ENCODE results near the gene SGO2. TPM values are rescaled to one million over a fixed set of nuclear protein-coding genes. Genes with fewer than 3 reads are reported as not detected.

The SGO2 gene
- total RNA-seq, 1 donor from 2014 or later = 1.7 TPM

DNA sequence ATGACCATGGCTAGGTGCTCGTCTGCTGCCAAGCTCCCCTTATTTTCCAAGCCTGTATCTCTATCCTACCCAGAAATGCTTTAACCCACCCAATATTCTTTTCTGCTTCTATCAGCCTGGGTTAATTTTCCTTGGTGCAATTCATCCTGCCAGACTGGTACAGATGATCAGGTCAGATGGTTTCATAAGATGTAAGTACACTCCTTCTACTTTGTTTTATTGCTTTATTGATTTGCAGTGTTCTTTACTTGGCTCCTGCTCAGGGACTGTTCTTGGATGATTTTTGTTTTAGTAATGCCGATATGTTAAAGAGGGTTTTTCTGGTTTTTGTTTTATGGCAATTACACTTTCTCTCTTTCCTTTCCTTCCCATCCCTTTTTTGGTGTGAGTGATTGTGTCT, 2.4 kb upstream of the SGO2 start:
- Histone ChIP-seq H3K36me3 (no peaks in the 10 kb centered on the region), H3K4me3 (no peak overlapping the region), H3K4me1 (peaks cover 10% of the 10 kb centered on the region), H3K27ac (no peak overlapping the region), H3K9me3 (no peaks in the 10 kb centered on the region), H3K27me3 (no peaks in the 10 kb centered on the region)
- TF ChIP-seq POLR2A (IDR thresholded peaks at IDR 0.05) = no peak
- intact Hi-C loops (cut with DNase I) = no loop called here
- no peak for DNase-seq (ENCODE audit: extremely low spot score in 2 of 2)

DNA sequence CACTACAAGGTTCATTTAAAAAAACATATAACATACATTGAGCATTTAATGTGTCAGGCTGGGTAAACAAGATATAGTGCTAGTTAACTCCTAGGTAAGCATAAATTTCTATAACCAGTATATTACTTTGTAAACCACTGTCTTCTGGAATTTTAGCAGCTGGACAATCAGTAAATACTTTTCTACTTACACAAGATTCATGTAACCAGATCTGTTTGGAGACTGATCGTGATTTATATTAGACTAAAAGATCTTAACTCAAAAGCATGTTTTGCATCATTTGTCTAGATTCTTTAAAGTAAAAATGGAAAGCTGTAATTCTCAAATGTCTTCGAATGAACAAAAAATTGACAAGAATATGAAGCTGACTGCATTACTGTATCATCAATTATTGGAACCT, 941 bp upstream of the SGO2 start:
- H3K27me3 ChIP-seq = no peaks in the 10 kb centered on the region
- peak overlapping the region in 1 of 2 donors; percentile 76 for H3K4me3 ChIP-seq
- intact Hi-C loops (cut with DNase I) = no loop called here
- H3K36me3 ChIP-seq = no peaks in the 10 kb centered on the region
- H3K4me1 ChIP-seq = peaks cover 10% of the 10 kb centered on the region
- H3K9me3 ChIP-seq = no peaks in the 10 kb centered on the region
- peak overlapping the region; percentile 41 for H3K27ac ChIP-seq
- no peak for DNase-seq (ENCODE audit: extremely low spot score in 2 of 2)
- TF ChIP-seq POLR2AphosphoS5 (IDR thresholded peaks at IDR 0.05; ENCODE audit: insufficient read depth in 1 of 2, low read depth in 1 of 2) (no peak), POLR2A (IDR thresholded peaks at IDR 0.05) (no peak)
- TF ChIP-seq, protein P1, sequence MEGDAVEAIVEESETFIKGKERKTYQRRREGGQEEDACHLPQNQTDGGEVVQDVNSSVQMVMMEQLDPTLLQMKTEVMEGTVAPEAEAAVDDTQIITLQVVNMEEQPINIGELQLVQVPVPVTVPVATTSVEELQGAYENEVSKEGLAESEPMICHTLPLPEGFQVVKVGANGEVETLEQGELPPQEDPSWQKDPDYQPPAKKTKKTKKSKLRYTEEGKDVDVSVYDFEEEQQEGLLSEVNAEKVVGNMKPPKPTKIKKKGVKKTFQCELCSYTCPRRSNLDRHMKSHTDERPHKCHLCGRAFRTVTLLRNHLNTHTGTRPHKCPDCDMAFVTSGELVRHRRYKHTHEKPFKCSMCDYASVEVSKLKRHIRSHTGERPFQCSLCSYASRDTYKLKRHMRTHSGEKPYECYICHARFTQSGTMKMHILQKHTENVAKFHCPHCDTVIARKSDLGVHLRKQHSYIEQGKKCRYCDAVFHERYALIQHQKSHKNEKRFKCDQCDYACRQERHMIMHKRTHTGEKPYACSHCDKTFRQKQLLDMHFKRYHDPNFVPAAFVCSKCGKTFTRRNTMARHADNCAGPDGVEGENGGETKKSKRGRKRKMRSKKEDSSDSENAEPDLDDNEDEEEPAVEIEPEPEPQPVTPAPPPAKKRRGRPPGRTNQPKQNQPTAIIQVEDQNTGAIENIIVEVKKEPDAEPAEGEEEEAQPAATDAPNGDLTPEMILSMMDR (IDR thresholded peaks at IDR 0.05) = no peak

DNA sequence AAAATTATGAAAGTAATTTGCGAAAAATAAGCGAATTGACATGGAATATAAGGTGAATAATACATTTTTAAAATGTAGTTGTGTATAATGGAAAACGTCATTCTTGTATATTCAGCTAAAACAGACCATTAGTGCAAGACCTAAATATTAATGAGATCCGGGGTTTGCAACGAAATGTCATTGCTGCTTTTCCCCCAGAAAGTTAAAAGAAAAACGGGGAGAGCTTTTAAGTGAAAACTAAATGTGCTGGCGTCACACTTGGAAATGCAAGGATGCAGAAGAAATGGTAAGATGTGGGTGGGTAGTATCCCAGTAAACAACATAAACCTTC, 491 bp upstream of the SGO2 start:
- Histone ChIP-seq H3K27ac (peak overlapping the region; percentile 41), H3K27me3 (no peaks in the 10 kb centered on the region), H3K4me3 (peak overlapping the region; percentile 64 to 76), H3K36me3 (no peaks in the 10 kb centered on the region), H3K4me1 (peaks cover 10% of the 10 kb centered on the region), H3K9me3 (no peaks in the 10 kb centered on the region)
- TF ChIP-seq POLR2A (IDR thresholded peaks at IDR 0.05) (no peak), POLR2AphosphoS5 (IDR thresholded peaks at IDR 0.05; ENCODE audit: insufficient read depth in 1 of 2, low read depth in 1 of 2) (no peak)
- TF ChIP-seq, protein P1 (IDR thresholded peaks at IDR 0.05) = no peak
- intact Hi-C loops (cut with DNase I) = no loop called here
- no peak for DNase-seq (ENCODE audit: extremely low spot score in 2 of 2)

DNA sequence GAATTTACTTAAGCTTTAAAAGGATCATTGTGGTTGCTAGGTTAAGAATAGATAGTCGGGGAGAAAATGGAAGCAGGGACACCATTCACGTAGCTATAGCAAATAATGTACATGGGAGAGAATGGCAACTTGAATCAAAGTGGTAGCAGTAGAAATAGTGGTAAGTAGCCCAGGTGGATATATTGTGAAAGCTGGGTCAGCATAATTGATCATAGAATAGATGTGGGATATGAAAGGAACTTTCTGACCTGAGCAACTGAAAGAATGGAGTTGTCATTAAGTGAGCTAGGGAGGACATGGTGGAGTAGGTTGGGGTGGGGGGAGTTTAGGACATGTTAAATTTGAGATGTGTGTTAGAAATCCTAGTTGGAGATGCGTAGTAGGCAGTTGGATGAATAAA, 2.2 kb downstream of the SGO2 start:
- H3K4me3 ChIP-seq = no peak overlapping the region
- H3K27ac ChIP-seq = no peak overlapping the region
- DNase-seq (ENCODE audit: extremely low spot score in 2 of 2) = no peak
- H3K36me3 ChIP-seq = no peaks in the 10 kb centered on the region
- no peak for TF ChIP-seq POLR2A (IDR thresholded peaks at IDR 0.05)
- TF ChIP-seq POLR2AphosphoS5 (IDR thresholded peaks at IDR 0.05; ENCODE audit: insufficient read depth in 1 of 2, low read depth in 1 of 2) = no peak
- TF ChIP-seq, protein P1 (IDR thresholded peaks at IDR 0.05) = no peak
- no peaks in the 10 kb centered on the region for H3K27me3 ChIP-seq
- no peaks in the 10 kb centered on the region for H3K9me3 ChIP-seq
- intact Hi-C loops (cut with DNase I) = no loop called here
- H3K4me1 ChIP-seq = peaks cover 10% of the 10 kb centered on the region

DNA sequence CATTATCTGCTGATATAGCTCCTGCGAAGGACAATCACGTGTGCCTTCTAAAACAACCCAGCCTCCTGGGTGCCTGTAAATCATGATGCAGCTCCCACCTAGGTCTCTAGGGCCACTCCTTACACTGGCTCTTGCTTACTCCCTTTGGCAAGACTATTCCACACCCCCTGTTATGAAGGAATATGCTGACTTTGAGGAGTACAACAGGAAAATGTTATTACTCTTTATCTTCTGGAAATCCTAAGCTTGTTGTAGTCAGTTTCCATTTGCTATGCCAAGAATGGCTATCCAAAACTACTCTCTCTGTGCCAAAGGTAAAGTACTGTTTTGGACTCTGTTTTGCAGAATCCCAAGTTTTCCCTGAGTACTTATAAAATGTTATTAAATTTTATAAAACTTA, 7.7 kb downstream of the SGO2 start:
- H3K4me1 ChIP-seq = no peaks in the 10 kb centered on the region
- no peaks in the 10 kb centered on the region for H3K36me3 ChIP-seq
- H3K9me3 ChIP-seq = no peaks in the 10 kb centered on the region
- H3K27ac ChIP-seq = no peak overlapping the region
- intact Hi-C loops (cut with DNase I) = no loop called here
- TF ChIP-seq POLR2A (IDR thresholded peaks at IDR 0.05) = no peak
- TF ChIP-seq, protein P1 (IDR thresholded peaks at IDR 0.05) = no peak
- no peak for TF ChIP-seq POLR2AphosphoS5 (IDR thresholded peaks at IDR 0.05; ENCODE audit: insufficient read depth in 1 of 2, low read depth in 1 of 2)
- H3K4me3 ChIP-seq = no peak overlapping the region
- H3K27me3 ChIP-seq = no peaks in the 10 kb centered on the region
- no peak for DNase-seq (ENCODE audit: extremely low spot score in 2 of 2)

DNA sequence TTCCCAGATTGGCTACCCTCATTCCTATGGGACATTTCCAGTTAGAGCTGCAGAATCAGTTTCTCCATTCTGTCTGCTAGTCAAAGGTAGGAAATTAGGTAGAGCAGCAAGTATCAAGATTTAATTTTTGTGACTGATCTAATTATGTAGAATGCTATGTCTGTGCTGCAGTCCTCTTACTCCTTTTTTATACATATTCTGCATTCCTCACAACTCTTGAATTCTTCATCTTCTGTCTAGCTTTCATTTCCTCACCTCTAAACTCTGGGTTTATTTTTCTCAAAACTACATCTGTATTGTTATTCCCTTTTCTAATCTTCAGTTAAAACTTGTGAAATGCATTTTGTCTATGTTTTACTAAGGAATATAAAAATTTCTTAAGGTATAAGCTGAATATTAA, 8.6 kb downstream of the SGO2 start:
- Histone ChIP-seq H3K4me3 (no peak overlapping the region), H3K27me3 (no peaks in the 10 kb centered on the region), H3K4me1 (no peaks in the 10 kb centered on the region), H3K36me3 (no peaks in the 10 kb centered on the region), H3K9me3 (no peaks in the 10 kb centered on the region), H3K27ac (no peak overlapping the region)
- intact Hi-C loops (cut with DNase I) = no loop called here
- TF ChIP-seq, protein P1 (IDR thresholded peaks at IDR 0.05) = no peak
- no peak for DNase-seq (ENCODE audit: extremely low spot score in 2 of 2)
